ENCODE measurements around the gene RPS19. TPM values are rescaled to one million over a fixed set of nuclear protein-coding genes. Genes with fewer than 3 reads are reported as not detected.

Gene RPS19
- polyA plus RNA-seq, 1 donor from 2014 or later: 783 TPM

DNA sequence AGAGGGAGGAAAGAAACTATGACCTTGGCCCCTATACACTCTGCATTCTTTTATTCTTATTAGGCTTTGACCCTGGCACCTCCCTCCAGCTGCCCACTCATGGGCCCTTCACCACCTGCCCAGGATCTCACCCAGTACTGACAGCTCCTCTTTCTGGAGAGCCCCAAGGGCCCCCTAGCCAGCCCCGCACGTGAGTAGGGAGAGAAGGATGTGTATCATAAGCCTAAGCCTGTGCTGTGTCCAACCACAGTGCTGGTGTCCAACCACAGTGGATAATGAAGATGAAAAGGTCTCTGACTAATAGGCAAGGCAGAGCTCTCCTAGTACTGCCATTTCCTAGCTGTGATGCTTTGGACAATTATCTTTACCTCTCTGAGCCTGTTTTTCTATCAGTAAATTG is 11.0 kb upstream of the RPS19 start:
- no peaks in the 10 kb centered on the region for H3K79me2 ChIP-seq (replicated peaks; ENCODE audit: insufficient read depth, low read length)
- H3K9ac ChIP-seq (ENCODE audit: low read length): no peak overlapping the region
- no peak overlapping the region for H3K4me3 ChIP-seq (ENCODE audit: low read length)
- no peak overlapping the region for H3K4me2 ChIP-seq (ENCODE audit: low read length)
- H3F3A ChIP-seq (ENCODE audit: insufficient read depth, low read length, poor library complexity, severe bottlenecking): no peaks in the 10 kb centered on the region
- TF ChIP-seq RAD21 (conservative IDR thresholded peaks at IDR 0.05) (no peak), POLR2AphosphoS5 (IDR thresholded peaks at IDR 0.05) (no peak)
- H3K36me3 ChIP-seq (ENCODE audit: insufficient read depth, low read length): no peaks in the 10 kb centered on the region
- peaks cover 3% of the 10 kb centered on the region for H3K27me3 ChIP-seq (ENCODE audit: insufficient read depth, low read depth, low read length)
- H3K27ac ChIP-seq (ENCODE audit: low read length): no peak overlapping the region
- no peaks in the 10 kb centered on the region for H4K20me1 ChIP-seq (ENCODE audit: insufficient read depth)
- no peaks in the 10 kb centered on the region for H3K9me3 ChIP-seq (ENCODE audit: low read length)
- no peaks in the 10 kb centered on the region for H3K9me2 ChIP-seq (ENCODE audit: insufficient read depth, low read length)
- no peak overlapping the region for H2AFZ ChIP-seq (ENCODE audit: low read depth, low read length)

DNA sequence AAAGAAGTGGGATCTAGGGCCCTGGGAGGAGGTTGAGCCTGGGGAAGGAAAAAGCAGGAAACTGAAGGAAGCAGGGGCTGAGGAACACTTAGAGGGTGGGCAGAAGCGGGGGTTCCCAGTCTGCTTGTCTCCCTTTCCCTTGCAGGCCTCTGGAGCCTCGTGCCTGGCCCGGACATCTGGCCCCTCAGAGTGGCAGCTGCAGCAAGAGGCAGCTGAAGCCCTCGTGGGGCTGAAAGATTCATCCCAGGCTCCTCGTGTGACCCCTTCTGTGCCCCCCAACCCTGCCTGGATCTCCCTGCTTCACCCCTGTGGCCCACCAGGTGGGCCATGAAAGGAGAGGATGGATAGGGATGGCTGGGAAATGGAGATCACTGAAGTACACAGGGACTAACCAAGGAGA is 9.7 kb upstream of the RPS19 start:
- H3K27me3 ChIP-seq (ENCODE audit: insufficient read depth, low read depth, low read length): peaks cover 3% of the 10 kb centered on the region
- H4K20me1 ChIP-seq (ENCODE audit: insufficient read depth): no peaks in the 10 kb centered on the region
- H2AFZ ChIP-seq (ENCODE audit: low read depth, low read length): no peak overlapping the region
- no peaks in the 10 kb centered on the region for H3K79me2 ChIP-seq (replicated peaks; ENCODE audit: insufficient read depth, low read length)
- no peak for TF ChIP-seq EZH2 (IDR thresholded peaks at IDR 0.05; ENCODE audit: borderline replicate concordance, insufficient read depth, low read length, poor library complexity, severe bottlenecking)
- no peak for TF ChIP-seq REST (IDR thresholded peaks at IDR 0.05; ENCODE audit: borderline replicate concordance)
- TF ChIP-seq TAF1 (IDR thresholded peaks at IDR 0.05; ENCODE audit: low read depth): no peak
- no peak for TF ChIP-seq SMC3 (conservative IDR thresholded peaks at IDR 0.05; ENCODE audit: poor library complexity)
- no peak for TF ChIP-seq RAD21 (conservative IDR thresholded peaks at IDR 0.05)
- TF ChIP-seq MXI1 (conservative IDR thresholded peaks at IDR 0.05; ENCODE audit: poor library complexity, severe bottlenecking): no peak
- no peak for TF ChIP-seq EP300 (conservative IDR thresholded peaks at IDR 0.05; ENCODE audit: poor library complexity, severe bottlenecking)
- TF ChIP-seq, protein P1, sequence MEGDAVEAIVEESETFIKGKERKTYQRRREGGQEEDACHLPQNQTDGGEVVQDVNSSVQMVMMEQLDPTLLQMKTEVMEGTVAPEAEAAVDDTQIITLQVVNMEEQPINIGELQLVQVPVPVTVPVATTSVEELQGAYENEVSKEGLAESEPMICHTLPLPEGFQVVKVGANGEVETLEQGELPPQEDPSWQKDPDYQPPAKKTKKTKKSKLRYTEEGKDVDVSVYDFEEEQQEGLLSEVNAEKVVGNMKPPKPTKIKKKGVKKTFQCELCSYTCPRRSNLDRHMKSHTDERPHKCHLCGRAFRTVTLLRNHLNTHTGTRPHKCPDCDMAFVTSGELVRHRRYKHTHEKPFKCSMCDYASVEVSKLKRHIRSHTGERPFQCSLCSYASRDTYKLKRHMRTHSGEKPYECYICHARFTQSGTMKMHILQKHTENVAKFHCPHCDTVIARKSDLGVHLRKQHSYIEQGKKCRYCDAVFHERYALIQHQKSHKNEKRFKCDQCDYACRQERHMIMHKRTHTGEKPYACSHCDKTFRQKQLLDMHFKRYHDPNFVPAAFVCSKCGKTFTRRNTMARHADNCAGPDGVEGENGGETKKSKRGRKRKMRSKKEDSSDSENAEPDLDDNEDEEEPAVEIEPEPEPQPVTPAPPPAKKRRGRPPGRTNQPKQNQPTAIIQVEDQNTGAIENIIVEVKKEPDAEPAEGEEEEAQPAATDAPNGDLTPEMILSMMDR (IDR thresholded peaks at IDR 0.05; ENCODE audit: poor library complexity, severe bottlenecking): no peak
- H3F3A ChIP-seq (ENCODE audit: insufficient read depth, low read length, poor library complexity, severe bottlenecking): no peaks in the 10 kb centered on the region
- no peak overlapping the region for H3K4me3 ChIP-seq (ENCODE audit: low read length)
- no peak overlapping the region for H3K9ac ChIP-seq (ENCODE audit: low read length)
- H3K9me3 ChIP-seq (ENCODE audit: low read length): no peaks in the 10 kb centered on the region
- H3K27ac ChIP-seq (ENCODE audit: low read length): no peak overlapping the region
- no peak overlapping the region for H3K4me2 ChIP-seq (ENCODE audit: low read length)
- H3K9me2 ChIP-seq (ENCODE audit: insufficient read depth, low read length): no peaks in the 10 kb centered on the region
- H3K36me3 ChIP-seq (ENCODE audit: insufficient read depth, low read length): no peaks in the 10 kb centered on the region

GRCh38 chr19:41851456-41851855 is 8.6 kb upstream of the RPS19 start:
- no peak overlapping the region for H2AFZ ChIP-seq (ENCODE audit: low read depth, low read length)
- no peaks in the 10 kb centered on the region for H3K79me2 ChIP-seq (replicated peaks; ENCODE audit: insufficient read depth, low read length)
- no peak overlapping the region for H3K9ac ChIP-seq (ENCODE audit: low read length)
- no peaks in the 10 kb centered on the region for H3F3A ChIP-seq (ENCODE audit: insufficient read depth, low read length, poor library complexity, severe bottlenecking)
- no peaks in the 10 kb centered on the region for H3K9me2 ChIP-seq (ENCODE audit: insufficient read depth, low read length)
- no peak overlapping the region for H3K4me3 ChIP-seq (ENCODE audit: low read length)
- no peaks in the 10 kb centered on the region for H4K20me1 ChIP-seq (ENCODE audit: insufficient read depth)
- H3K27ac ChIP-seq (ENCODE audit: low read length): no peak overlapping the region
- H3K4me2 ChIP-seq (ENCODE audit: low read length): no peak overlapping the region
- no peaks in the 10 kb centered on the region for H3K36me3 ChIP-seq (ENCODE audit: insufficient read depth, low read length)
- H3K27me3 ChIP-seq (ENCODE audit: insufficient read depth, low read depth, low read length): peaks cover 3% of the 10 kb centered on the region
- no peaks in the 10 kb centered on the region for H3K9me3 ChIP-seq (ENCODE audit: low read length)
- TF ChIP-seq POLR2AphosphoS5 (IDR thresholded peaks at IDR 0.05) (no peak), MXI1 (conservative IDR thresholded peaks at IDR 0.05; ENCODE audit: poor library complexity, severe bottlenecking) (no peak), RAD21 (conservative IDR thresholded peaks at IDR 0.05) (no peak), REST (IDR thresholded peaks at IDR 0.05; ENCODE audit: borderline replicate concordance) (no peak), EZH2 (IDR thresholded peaks at IDR 0.05; ENCODE audit: borderline replicate concordance, insufficient read depth, low read length, poor library complexity, severe bottlenecking) (no peak), TAF1 (IDR thresholded peaks at IDR 0.05; ENCODE audit: low read depth) (no peak), EP300 (conservative IDR thresholded peaks at IDR 0.05; ENCODE audit: poor library complexity, severe bottlenecking) (no peak)
- TF ChIP-seq, protein P1 (IDR thresholded peaks at IDR 0.05; ENCODE audit: poor library complexity, severe bottlenecking): no peak
